K562 (cell line): Measurements from ENCODE around the gene NCOA4.

Source experiments
- KLF10 ChIP-seq: fragments of 250-450 bp; sonication (Bioruptor Pico); IDR thresholded peaks from 2 replicates; pipeline ENCODE4 v1.6.1; 2021; ENCODE audit warnings: matching md5 sums
- PHF21A ChIP-seq: fragments of 450-650 bp; IDR thresholded peaks from 2 replicates; pipeline ENCODE4 v1.6.1; 2017; ENCODE audit warnings: low read depth, borderline replicate concordance
- SMC3 ChIP-seq: conservative IDR thresholded peaks from 2 replicates; pipeline ENCODE4 v1.6.1; 2011; ENCODE audit warnings: low read depth, low read length, improper control_type of control experiment; ENCODE audit not compliant: insufficient read depth

GRCh38 chr10:46022978-46023702 is 7.3 kb downstream of the NCOA4 start:
- TF ChIP-seq KLF10 (CRISPR knock-in tag) = no peak
- 0 out of 2 replicates have a peak, but pooled peaks have one; percentile 32 for TF ChIP-seq SMC3
- peak; percentile 34; the same call in 1 of the 2 replicates for TF ChIP-seq PHF21A
